ENCODE results near the gene CELSR3. TPM values are rescaled to one million over a fixed set of nuclear protein-coding genes. Genes with fewer than 3 reads are reported as not detected.

Gene CELSR3
- total RNA-seq, 1 donor from 2014 or later: 0.64 TPM

DNA sequence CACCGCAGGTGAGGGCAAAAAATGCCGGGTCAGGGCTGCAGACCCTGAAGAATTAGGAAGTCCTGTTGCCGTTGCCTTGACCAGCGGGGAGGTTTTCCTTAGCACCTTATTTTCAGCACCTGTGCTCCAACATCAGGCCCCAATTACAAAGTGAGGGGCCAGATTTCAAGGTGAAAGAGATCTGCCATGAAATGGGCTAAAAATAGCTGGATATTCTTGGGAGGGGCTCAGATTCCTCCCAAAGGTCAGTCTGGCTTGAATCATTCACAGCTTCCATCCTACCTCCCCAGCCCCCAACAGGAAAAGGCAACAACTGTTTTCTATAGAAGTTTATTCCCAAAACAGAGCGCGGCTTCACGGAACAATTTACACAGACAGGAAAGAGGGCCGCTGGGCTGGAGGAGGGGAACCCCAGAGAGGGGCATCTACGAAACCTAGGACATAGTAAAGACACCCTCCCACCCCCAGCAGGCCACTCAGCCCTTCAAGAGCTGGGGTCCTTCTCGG lies 26.5 kb downstream of the CELSR3 start:
- no peak for DNase-seq (ENCODE audit: low spot score)

- DNase-seq (ENCODE audit: low spot score): peak; percentile 99
Observed at GRCh38 chr3:48635222-48636021, 27.3 kb downstream of the CELSR3 start, which contains the start of gene SLC26A6. TSS of gene SLC26A6 (minus strand) at chr3:48635461. CDS start at chr3:48635393, 68 bp downstream.

GRCh38 chr3:48634661-48635221 lies 27.9 kb downstream of the CELSR3 start:
- DNase-seq (ENCODE audit: low spot score): no peak

DNA sequence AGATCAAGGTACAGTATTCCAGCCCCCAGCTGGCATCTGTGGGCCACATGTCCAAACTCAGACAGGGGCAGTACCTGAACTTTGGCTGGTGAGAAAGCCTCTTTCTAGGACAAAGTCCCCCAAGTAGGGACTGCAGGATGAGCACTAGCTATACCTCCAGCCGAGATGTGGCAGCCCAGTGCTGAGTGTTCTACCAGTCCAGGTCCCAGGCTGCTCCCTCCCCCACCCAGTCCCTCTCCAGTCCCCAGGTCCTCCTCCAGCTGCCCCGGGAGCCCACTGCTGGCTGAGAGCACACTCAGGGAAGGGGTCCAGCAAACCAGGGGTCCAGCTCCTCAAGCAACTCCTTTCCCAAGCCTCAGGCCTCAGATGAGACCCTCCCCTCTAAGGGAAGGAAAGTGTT lies 28.9 kb downstream of the CELSR3 start:
- DNase-seq (ENCODE audit: low spot score): no peak

DNA sequence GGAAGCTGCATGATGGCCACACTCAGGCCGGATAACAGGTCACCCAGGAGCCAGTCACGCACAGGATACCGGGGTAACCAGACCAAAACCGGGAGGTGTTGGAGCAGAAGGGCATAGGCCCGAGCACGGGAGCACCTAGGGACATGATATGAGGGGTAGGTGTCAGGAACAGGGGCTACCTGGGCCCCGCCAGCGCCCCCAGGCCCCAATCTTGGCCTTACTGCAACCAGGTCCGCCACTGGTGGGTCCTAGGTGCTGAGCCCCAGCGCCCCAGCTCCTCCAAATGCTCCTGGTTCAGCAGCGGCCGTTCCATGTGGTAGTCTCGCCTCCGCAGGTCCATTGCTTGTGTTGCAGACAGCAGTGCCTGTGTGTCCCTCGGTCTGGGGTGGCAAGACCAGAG lies 29.4 kb downstream of the CELSR3 start:
- DNase-seq (ENCODE audit: low spot score): no peak

DNA sequence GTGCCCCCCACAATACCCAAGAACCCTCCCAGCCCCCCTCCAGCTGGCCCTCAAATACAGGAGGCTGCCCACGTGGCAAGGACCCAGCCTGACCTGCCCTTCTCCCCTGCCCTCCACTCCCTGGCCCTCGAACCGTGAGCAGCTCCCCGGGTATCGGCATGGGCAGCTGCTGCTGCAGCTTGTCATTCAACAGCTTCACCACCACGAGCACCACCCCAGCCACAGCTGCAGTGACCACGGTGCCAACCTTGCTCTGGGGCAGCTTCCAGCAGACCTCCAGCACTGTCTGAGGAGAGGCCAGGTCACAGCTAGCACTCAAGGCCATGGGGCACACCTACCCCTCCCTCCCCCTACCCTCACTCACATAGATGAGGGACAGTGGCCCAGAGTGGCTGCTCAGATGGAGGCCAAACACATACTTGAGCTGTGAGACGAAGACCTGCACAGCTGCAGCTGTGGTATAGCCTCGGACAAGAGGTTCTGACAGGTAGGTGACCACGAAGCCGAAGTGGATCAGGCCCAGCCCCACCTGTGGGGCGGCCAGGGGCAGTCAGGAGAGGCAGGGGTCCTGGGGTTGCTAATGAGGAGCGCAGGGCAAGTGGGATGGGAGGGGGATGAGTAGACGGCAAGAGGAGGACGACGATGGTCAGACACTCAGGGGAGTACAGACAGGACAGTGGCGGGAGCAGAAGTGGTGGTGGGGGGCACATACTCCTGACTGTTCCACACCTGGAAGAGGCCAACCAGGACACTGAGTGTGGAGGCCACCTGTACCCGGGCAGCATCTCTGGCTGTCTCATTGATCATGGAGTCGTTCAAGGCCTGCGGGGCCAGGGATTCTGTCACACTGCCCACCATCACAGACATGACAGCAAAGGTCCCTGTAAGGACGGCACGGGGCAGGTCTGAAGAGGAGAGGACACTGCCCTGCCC lies 30.9 kb downstream of the CELSR3 start:
- no peak for DNase-seq (ENCODE audit: low spot score)

DNA sequence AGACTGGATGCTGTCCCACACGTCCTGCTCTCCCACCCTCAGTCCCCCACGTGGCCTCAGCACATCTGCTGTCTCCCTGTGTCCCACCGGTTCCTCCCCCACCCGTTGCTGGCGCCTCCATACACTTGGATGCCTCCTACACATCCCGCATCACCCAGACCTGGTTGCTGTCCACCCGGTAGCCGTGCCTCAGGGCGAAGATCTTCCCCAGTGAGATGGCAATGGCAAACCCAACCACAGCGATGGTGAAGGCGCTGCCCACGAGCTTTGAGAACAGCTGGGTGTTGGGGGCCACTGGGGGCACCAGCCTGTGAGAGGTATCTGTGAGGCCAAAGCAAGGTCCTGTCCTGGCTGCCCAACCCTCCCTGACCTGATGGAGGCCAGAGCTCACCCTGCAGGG lies 31.9 kb downstream of the CELSR3 start:
- no peak for DNase-seq (ENCODE audit: low spot score)

DNA sequence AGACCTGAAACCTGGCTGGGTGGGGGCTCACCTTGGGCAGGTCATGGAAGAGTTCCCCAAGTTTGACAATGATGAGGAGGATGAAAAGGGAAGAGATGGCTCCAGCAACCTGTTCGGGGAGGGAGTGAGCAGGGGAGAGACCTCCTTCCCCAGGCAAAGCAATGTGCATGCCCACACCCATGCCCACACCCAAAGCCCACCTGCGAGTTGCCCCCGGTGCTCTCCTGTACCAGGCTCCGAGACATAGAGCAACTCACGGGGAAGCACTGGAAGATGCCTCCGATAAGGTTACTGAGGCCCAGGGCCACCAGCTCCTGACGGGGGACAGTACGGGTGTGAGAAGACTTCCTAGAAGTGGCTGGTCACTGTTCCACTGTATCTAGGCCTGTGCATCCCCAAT lies 32.3 kb downstream of the CELSR3 start:
- no peak for DNase-seq (ENCODE audit: low spot score)

- DNase-seq (ENCODE audit: low spot score): no peak
Observed at GRCh38 chr3:48629894-48630293, 32.8 kb downstream of the CELSR3 start.

DNA sequence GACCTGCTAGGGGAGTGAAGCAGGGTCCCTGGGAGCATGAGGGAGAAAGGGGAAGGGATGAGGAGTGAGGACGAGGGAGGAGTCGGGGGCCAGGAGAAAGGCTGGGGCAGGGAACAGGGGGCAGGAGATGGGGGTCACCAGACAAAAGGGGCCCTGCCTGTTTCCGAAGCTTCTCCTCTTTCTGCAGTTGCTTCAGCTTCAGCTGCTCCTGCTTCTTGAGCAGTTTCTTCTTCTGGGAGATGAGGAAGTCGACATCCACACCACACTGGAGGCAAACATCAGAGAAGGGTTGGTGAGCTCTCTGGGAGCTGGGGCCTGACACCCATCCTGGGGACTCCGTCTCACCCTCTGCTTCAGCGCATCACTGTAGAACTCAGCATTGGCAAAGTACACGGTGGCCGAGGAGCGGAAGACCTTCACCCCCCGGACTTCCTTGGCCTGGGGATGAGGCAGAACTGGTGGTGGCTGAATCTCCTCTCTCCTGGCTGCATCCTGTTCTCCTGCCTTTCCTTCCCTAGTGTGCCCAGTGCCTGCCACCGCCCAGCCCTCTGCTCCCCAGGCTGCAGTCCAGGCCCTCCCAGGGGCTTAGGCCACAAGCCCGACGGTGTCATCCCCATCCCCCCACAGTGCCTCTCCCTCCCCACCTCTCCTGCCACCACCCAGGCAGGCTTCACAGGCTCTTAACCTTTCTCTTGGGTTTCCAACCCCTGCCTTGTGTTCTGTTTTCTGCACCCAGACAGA lies 34.2 kb downstream of the CELSR3 start:
- no peak for DNase-seq (ENCODE audit: low spot score)

DNA sequence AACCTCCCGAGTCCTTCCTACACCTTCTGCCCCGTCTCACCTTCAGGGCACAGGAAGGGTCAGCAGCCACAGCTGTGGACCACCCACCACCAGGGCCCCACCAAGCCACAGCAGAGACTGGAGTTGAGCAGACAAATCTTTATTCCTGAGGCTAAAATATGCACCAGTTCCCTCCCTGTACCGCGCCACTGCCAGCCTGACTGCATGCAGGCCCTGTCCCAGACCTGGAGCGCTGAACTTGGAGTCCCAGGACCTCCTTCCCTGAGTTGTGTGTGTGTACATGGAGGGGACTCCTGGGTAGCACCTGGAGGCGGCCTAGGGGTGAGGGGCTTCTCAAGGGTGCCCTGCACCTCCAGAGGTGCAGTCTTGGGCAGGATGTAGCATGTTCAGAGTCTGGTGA lies 37.1 kb downstream of the CELSR3 start:
- no peak for DNase-seq (ENCODE audit: low spot score)

DNA sequence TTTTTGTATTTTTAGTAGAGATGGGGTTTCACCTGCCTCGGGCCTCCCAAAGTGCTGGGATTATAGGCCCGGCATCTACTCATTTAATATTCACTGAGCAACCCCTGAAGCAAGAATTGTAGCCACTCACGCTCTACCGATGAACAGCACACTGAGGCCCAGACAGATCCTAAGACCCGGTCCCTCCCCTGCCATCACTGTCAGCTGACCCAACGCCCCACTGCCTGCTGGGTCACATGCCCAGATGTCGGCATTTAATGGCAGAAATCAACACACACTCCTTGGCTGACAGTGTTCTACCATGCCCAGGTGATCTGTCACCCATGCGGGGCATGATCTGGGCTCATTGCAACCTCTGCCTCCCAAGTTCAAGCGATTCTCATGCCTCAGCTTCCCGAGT lies 37.9 kb downstream of the CELSR3 start:
- DNase-seq (ENCODE audit: low spot score): no peak

DNA sequence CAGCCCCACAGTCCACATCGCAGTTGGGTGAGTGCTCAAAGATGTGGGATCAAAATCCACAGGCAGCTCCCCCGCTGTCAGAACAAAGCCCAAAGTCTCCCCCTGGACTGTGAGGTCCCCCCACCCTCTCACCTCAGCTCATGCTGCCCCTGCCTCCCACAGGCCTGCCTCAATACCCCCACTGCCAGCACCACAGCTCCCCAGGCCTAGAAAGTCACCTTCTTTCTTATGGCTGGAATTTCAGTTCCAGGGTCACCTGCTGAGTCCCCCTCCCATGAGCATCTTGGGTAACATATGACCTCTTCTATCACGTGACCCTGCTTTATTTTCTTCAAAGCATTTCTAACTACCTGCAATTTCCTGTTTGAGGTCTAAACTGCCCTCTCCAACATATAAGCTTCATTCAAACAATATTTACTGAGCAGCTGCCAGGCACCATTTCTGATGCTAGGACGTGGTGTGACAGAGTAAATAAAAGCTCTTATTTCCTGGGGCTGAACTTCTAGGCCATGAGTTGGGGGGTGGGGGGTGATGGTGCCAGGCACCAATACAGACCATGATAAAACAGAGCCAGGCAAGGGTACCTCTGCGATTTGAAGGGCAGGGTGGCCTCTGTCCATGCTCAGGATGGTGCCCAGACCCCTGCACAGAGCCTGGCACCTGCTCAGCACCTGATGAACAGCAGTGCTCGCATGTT lies 38.7 kb downstream of the CELSR3 start:
- no peak for DNase-seq (ENCODE audit: low spot score)

DNA sequence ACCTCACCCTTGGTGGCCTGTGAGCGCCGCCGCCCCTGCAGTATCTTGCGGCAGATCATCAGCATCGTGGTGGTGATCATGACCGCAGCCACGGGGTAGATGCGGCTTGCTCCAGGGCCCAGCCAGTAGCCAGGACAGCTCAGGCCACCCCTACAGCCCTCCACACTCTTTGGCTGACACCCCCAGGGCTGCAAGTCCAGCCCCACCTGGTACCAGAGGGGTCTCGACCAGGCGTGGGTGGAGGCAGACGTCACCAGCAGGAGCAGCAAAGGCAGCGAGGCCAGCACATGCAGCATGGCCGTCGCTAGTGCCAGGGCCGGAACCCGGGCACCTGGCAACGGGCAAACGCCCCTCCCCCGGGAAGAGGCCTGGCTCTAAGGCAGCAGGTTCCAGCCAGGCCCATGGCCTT lies 41.2 kb downstream of the CELSR3 start, which contains the start of gene TMEM89:
TSS of gene TMEM89 (minus strand) at position 309 of the 409 bp plus-strand sequence. CDS start at position 296, 13 bp downstream.
- no peak for DNase-seq (ENCODE audit: low spot score)

DNA sequence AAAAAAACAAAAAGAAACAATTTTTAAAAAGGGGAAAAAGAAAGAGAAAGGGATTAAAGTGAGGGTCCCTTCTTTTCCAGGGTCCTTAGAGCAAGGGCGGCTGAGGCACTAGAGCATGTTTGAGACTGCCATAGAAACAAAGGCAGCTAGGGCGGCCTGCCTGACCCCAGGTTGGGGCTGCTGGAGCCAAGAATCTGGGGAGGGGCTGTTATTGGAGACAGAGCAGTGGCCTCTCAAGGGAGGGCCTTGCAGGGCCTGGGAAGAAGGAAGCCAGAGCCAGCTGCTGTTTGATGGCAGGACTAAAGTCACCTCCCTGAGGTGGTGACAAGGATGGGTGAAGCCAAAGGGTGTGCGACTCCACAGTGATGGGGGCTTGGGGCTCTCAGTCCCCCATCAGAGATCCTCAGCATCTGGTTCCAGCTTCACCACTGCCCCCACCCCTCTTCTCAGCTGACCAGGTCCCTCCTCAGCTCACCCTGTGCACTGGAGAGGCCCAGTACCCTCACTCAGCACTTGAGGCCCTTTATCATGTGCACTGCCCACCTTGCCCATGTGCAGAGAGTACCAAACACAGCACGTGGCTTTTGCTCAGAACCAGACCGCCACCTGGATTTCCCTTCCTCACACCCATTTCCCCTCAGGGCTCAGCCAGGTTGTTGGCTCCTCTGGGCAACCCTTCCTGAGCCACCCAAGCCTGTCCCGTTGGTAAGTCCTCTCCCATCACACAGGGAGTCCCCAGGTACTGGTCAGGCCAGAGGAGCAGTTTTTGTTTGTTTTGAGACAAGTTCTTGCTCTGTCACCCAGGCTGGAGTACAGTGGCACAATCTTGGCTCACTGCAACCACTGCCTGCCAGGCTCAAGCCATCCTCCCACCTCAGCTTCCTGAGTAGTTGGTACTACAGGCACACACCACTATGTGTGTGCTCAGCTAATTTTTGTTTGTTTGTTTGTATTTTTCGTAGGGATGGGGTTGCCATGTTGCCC lies 42.9 kb downstream of the CELSR3 start:
- DNase-seq (ENCODE audit: low spot score): no peak

DNA sequence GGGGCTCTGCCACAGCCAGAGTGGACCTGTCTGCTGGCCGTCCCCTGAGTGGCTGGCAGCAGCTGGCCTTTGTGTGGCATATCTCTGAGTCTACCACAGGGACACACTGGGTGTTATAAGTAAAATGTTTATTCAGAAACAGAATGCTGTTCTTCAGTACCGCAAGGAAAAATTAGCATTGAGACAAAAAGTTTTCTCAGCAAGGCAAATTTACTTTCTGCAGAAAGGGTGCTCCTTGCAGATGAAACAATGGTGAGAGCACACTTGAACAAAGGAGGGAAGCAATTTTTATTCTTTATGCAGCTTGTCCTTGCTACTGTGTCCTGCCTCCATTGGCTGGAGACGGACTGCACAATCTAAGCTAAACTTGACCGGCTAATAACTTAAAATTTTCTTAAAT lies 45.1 kb downstream of the CELSR3 start:
- DNase-seq (ENCODE audit: low spot score): no peak

DNA sequence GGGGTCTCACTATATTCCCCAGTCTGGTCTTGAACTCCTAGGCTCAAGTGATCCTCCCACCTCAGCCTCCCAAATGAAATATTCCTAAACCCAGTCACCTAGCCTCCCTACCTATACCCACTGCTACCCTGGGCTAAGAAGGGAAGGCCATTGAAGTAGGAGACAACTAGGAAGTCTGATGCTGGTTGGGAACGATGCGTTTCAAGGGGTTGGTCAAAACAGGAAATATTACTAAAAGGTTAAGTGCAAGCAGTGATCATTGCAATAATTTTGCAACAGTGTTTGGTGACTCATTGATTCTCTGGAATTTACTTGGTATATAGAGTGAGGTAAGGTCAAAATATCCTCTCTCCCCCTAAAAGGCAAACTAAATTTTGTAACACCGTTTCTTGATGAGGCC lies 48.6 kb downstream of the CELSR3 start:
- DNase-seq (ENCODE audit: low spot score): no peak

- DNase-seq (ENCODE audit: low spot score): no peak
Observed at GRCh38 chr3:48612309-48612708, 50.4 kb downstream of the CELSR3 start.
